Stimulated activated naive CD8-positive, alpha-beta T cell treated with anti-CD3 and anti-CD28 coated beads, Interleukin-15, Interleukin-2, amounts not matched to agents 100 U/mL and 50 U/mL, for 24 hours (primary cell): ENCODE results near the gene EVPL.

ENCODE experiments used
- ATAC-seq: fragments of 150-1000 bp; cut with Tn5 transposase; one replicate; pipeline ENCODE4 v1.10.0; 2021
- DNase-seq: peaks from one replicate; pipeline ENCODE4 v3.0.0; 2021

The EVPL gene

GRCh38 chr17:75959051-75959838, 67.9 kb downstream of the EVPL start:
- ATAC-seq = no peak

More at GRCh38 chr17:75959051-75959838, 67.9 kb downstream of the EVPL start:
- no peak for DNase-seq
